Embryonic facial prominence (tissue), 1 donor: ENCODE results near the gene LRIT3.

Experiments used
- DNase-seq: peaks from one replicate; pipeline ENCODE4 v3.0.0-alpha.2; 2016; ENCODE audit errors: extremely low spot score

Gene LRIT3

GRCh38 chr4:109847896-109848442 lies at the start of gene LRIT3:
LRIT3 (plus strand) TSS chr4:109848107; CDS start chr4:109848202, 95 bp downstream.
- no peak for DNase-seq

- no peak for DNase-seq
Observed at GRCh38 chr4:109798866-109799265, 49.0 kb upstream of the LRIT3 start.

- no peak for DNase-seq
Observed at GRCh38 chr4:109801099-109801789, 46.7 kb upstream of the LRIT3 start.

- DNase-seq, result peak; percentile 30
Observed at GRCh38 chr4:109801895-109802319, 46.0 kb upstream of the LRIT3 start, which contains the start of gene CFI. CFI (minus strand) TSS chr4:109801999; CDS start chr4:109801971, 28 bp downstream.

GRCh38 chr4:109803924-109804571 lies 43.9 kb upstream of the LRIT3 start:
- DNase-seq, result no peak

- no peak for DNase-seq
Observed at GRCh38 chr4:109809655-109810054, 38.3 kb upstream of the LRIT3 start.

- DNase-seq, result no peak
Observed at GRCh38 chr4:109810552-109811387, 37.1 kb upstream of the LRIT3 start.

- no peak for DNase-seq
Observed at GRCh38 chr4:109811707-109812106, 36.2 kb upstream of the LRIT3 start.

- peak; percentile 92 for DNase-seq
Observed at GRCh38 chr4:109815151-109816081, 32.5 kb upstream of the LRIT3 start, which contains the start of gene GAR1. GAR1 (plus strand) TSS chr4:109815762; CDS start chr4:109816165, 403 bp downstream.

- no peak for DNase-seq
Observed at GRCh38 chr4:109816082-109816442, 31.8 kb upstream of the LRIT3 start.

GRCh38 chr4:109816894-109817293 lies 31.0 kb upstream of the LRIT3 start:
- DNase-seq, result no peak

- DNase-seq, result no peak
Observed at GRCh38 chr4:109818268-109818667, 29.6 kb upstream of the LRIT3 start.

- no peak for DNase-seq
Observed at GRCh38 chr4:109820563-109820962, 27.3 kb upstream of the LRIT3 start.

GRCh38 chr4:109821185-109821584 lies 26.7 kb upstream of the LRIT3 start:
- no peak for DNase-seq

GRCh38 chr4:109826719-109827118 lies 21.2 kb upstream of the LRIT3 start:
- peak; percentile 32 for DNase-seq

GRCh38 chr4:109827672-109828071 lies 20.2 kb upstream of the LRIT3 start, which contains the start of gene RRH:
RRH (plus strand) TSS chr4:109827972; CDS start chr4:109828028, 56 bp downstream.
- DNase-seq, result no peak

GRCh38 chr4:109833756-109834155 lies 14.2 kb upstream of the LRIT3 start:
- DNase-seq, result no peak

GRCh38 chr4:109836985-109837384 lies 10.9 kb upstream of the LRIT3 start:
- DNase-seq, result no peak

GRCh38 chr4:109846395-109847098 lies 1.4 kb upstream of the LRIT3 start:
- DNase-seq, result no peak

- DNase-seq, result no peak
Observed at GRCh38 chr4:109848501-109848900, 594 bp downstream of the LRIT3 start.
